KMS-11 (cell line): Measurements from ENCODE around the gene MACIR.

ENCODE experiments used
- H2AFZ ChIP-seq: fragments of 200-600 bp; sonication (generic); 2 replicates; pipeline ENCODE4 v1.6.1; 2016; ENCODE audit warnings: antibody characterized with exemption, mixed run types, low read depth
- H3K27ac ChIP-seq: fragments of 200-600 bp; sonication (generic); 2 replicates; pipeline ENCODE4 v1.6.1; 2016; ENCODE audit warnings: mild to moderate bottlenecking, mixed run types
- H3K27me3 ChIP-seq: fragments of 200-600 bp; sonication (generic); 2 replicates; pipeline ENCODE4 v1.6.1; 2017; ENCODE audit warnings: mild to moderate bottlenecking, low read depth, mixed run types, moderate library complexity; ENCODE audit not compliant: insufficient read depth
- H3K36me3 ChIP-seq: fragments of 200-600 bp; sonication (generic); 2 replicates; pipeline ENCODE4 v1.6.1; 2017; ENCODE audit warnings: mild to moderate bottlenecking, mixed run types; ENCODE audit not compliant: insufficient read depth
- H3K4me1 ChIP-seq: fragments of 200-600 bp; sonication (generic); 2 replicates; pipeline ENCODE4 v1.6.1; 2016; ENCODE audit warnings: mild to moderate bottlenecking, low read depth, mixed run types; ENCODE audit not compliant: poor library complexity, severe bottlenecking
- H3K4me2 ChIP-seq: fragments of 200-600 bp; sonication (generic); 2 replicates; pipeline ENCODE4 v1.7.0; 2016; ENCODE audit warnings: mild to moderate bottlenecking, mixed run types
- H3K4me3 ChIP-seq: fragments of 200-600 bp; sonication (generic); IDR thresholded peaks from 2 replicates; pipeline ENCODE4 v1.6.1; 2017; ENCODE audit warnings: low read depth, low read length, mixed read lengths; ENCODE audit not compliant: insufficient read depth
- H3K79me2 ChIP-seq: fragments of 200-600 bp; sonication (generic); 2 replicates; pipeline ENCODE4 v1.6.1; 2016; ENCODE audit warnings: low read depth, mixed run types; ENCODE audit not compliant: insufficient read depth
- H3K9ac ChIP-seq: fragments of 200-600 bp; sonication (generic); 2 replicates; pipeline ENCODE4 v1.6.1; 2016; ENCODE audit warnings: mild to moderate bottlenecking, mixed run types
- H4K20me1 ChIP-seq: fragments of 200-600 bp; sonication (generic); 2 replicates; pipeline ENCODE4 v1.6.1; 2016; ENCODE audit warnings: mild to moderate bottlenecking, mixed run types; ENCODE audit not compliant: insufficient read depth
- CTCF ChIP-seq: fragments of 200-600 bp; sonication (generic); conservative IDR thresholded peaks from 2 replicates; pipeline ENCODE4 v1.6.1; 2017; ENCODE audit warnings: low read depth, mild to moderate bottlenecking, antibody characterized with exemption, low read length, moderate library complexity, mixed read lengths

Gene MACIR

GRCh38 chr5:103295871-103296270 lies 37.3 kb downstream of the MACIR start:
- Histone ChIP-seq H3K27ac (no peak overlapping the region), H4K20me1 (no peaks in the 10 kb centered on the region), H2AFZ (no peak overlapping the region), H3K4me2 (no peak overlapping the region), H3K4me1 (no peaks in the 10 kb centered on the region), H3K9ac (no peak overlapping the region), H3K27me3 (no peaks in the 10 kb centered on the region), H3K79me2 (no peaks in the 10 kb centered on the region), H3K36me3 (no peaks in the 10 kb centered on the region), H3K4me3 (no peak overlapping the region)
- TF ChIP-seq CTCF: no peak

GRCh38 chr5:103298117-103298516 lies 39.6 kb downstream of the MACIR start:
- Histone ChIP-seq H3K4me3 (no peak overlapping the region), H4K20me1 (no peaks in the 10 kb centered on the region), H3K27ac (no peak overlapping the region), H3K27me3 (no peaks in the 10 kb centered on the region), H3K79me2 (no peaks in the 10 kb centered on the region), H3K4me2 (no peak overlapping the region), H2AFZ (no peak overlapping the region), H3K36me3 (no peaks in the 10 kb centered on the region), H3K9ac (no peak overlapping the region), H3K4me1 (no peaks in the 10 kb centered on the region)
- TF ChIP-seq CTCF: no peak

- no peak overlapping the region for H2AFZ ChIP-seq
- no peak for TF ChIP-seq CTCF
- no peaks in the 10 kb centered on the region for H3K27me3 ChIP-seq
- no peaks in the 10 kb centered on the region for H3K79me2 ChIP-seq
- no peak overlapping the region for H3K27ac ChIP-seq
- H4K20me1 ChIP-seq: no peaks in the 10 kb centered on the region
- H3K4me3 ChIP-seq: no peak overlapping the region
- no peak overlapping the region for H3K4me2 ChIP-seq
- no peaks in the 10 kb centered on the region for H3K36me3 ChIP-seq
- H3K4me1 ChIP-seq: no peaks in the 10 kb centered on the region
- no peak overlapping the region for H3K9ac ChIP-seq
These were observed 40.1 kb downstream of the MACIR start for GRCh38 chr5:103298607-103299188.

- H3K4me2 ChIP-seq: no peak overlapping the region
- H2AFZ ChIP-seq: no peak overlapping the region
- no peak overlapping the region for H3K4me3 ChIP-seq
- no peaks in the 10 kb centered on the region for H3K36me3 ChIP-seq
- no peaks in the 10 kb centered on the region for H3K79me2 ChIP-seq
- no peaks in the 10 kb centered on the region for H4K20me1 ChIP-seq
- no peaks in the 10 kb centered on the region for H3K4me1 ChIP-seq
- no peak overlapping the region for H3K27ac ChIP-seq
- no peak for TF ChIP-seq CTCF
- H3K27me3 ChIP-seq: no peaks in the 10 kb centered on the region
- no peak overlapping the region for H3K9ac ChIP-seq
These were observed 47.2 kb downstream of the MACIR start for GRCh38 chr5:103305809-103306208.

GRCh38 chr5:103307470-103307869 lies 48.9 kb downstream of the MACIR start:
- H3K79me2 ChIP-seq: no peaks in the 10 kb centered on the region
- H3K4me1 ChIP-seq: no peaks in the 10 kb centered on the region
- H3K36me3 ChIP-seq: no peaks in the 10 kb centered on the region
- H3K4me2 ChIP-seq: no peak overlapping the region
- H3K27ac ChIP-seq: no peak overlapping the region
- H4K20me1 ChIP-seq: no peaks in the 10 kb centered on the region
- H3K4me3 ChIP-seq: no peak overlapping the region
- H3K27me3 ChIP-seq: no peaks in the 10 kb centered on the region
- no peak overlapping the region for H3K9ac ChIP-seq
- H2AFZ ChIP-seq: no peak overlapping the region
- no peak for TF ChIP-seq CTCF
